ENCODE measurements around the gene GPR146. TPM values are rescaled to one million over a fixed set of nuclear protein-coding genes. Genes with fewer than 3 reads are reported as not detected.

Gene GPR146
- total RNA-seq, 1 donor from 2014 or later, result 1.2 TPM

DNA sequence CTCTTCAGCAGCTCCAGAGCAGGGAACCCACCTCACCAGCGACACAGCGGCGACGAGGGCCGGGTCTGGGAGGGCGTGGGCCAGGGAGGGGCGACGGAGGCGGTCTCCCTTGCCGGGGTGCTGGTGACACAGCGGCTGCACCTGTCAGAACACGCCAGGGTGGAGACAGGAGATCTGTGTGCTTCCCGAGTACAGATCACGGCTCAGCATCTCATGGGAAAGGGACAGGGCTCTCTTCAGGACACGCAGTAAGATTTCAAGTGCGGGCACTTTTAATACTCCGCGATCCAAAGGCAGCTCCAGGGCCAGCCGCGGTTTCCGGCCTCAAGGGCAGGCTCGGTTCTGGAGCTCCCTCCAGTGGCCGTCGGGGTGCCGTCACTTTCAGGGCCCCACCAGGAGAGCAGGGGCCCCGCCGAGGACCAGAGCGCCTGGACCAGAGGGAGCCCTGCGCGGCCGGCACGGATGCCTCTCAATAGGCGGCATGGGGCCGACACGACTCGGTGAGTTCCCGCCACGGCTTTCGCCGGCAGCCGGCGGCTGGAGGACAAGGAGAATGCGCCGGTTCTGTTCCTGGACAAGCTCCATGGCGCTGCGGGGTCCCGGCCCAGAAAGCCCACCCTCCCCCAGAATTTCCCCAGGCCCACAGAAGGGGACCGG, 21.4 kb downstream of the GPR146 start:
- Mint-ChIP-seq H3K4me1 (ENCODE audit: unreplicated experiment) (peaks cover 13% of the 10 kb centered on the region), H3K36me3 (no peaks in the 10 kb centered on the region), H3K27ac (no peak overlapping the region), H3K27me3 (no peaks in the 10 kb centered on the region), H3K9me3 (no peaks in the 10 kb centered on the region), H3K4me3 (no peak overlapping the region)
- peak; percentile 87 for DNase-seq (ENCODE audit: extremely low spot score, unreplicated experiment)
- TF ChIP-seq, protein P1, sequence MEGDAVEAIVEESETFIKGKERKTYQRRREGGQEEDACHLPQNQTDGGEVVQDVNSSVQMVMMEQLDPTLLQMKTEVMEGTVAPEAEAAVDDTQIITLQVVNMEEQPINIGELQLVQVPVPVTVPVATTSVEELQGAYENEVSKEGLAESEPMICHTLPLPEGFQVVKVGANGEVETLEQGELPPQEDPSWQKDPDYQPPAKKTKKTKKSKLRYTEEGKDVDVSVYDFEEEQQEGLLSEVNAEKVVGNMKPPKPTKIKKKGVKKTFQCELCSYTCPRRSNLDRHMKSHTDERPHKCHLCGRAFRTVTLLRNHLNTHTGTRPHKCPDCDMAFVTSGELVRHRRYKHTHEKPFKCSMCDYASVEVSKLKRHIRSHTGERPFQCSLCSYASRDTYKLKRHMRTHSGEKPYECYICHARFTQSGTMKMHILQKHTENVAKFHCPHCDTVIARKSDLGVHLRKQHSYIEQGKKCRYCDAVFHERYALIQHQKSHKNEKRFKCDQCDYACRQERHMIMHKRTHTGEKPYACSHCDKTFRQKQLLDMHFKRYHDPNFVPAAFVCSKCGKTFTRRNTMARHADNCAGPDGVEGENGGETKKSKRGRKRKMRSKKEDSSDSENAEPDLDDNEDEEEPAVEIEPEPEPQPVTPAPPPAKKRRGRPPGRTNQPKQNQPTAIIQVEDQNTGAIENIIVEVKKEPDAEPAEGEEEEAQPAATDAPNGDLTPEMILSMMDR (conservative IDR thresholded peaks at IDR 0.05), result peak; percentile 91

DNA sequence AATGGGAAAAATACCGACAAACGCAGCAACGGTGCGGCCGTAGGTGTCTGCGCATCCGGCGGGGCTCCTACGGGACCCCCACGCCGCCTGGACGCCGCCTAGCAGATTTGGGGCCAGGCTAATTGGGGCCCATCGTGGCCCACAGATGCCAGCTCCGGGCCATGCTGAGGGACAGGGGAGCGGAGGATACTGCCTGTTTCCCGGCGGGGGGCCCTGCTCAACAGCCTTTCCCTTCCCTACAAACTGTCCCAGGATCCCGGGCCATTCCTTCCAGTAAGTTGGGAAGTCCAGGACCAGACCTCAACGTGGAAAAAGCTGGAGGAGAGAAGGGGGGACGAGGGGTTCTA, 21.9 kb downstream of the GPR146 start:
- Mint-ChIP-seq H3K27me3 (no peaks in the 10 kb centered on the region), H3K4me3 (no peak overlapping the region), H3K36me3 (no peaks in the 10 kb centered on the region), H3K27ac (no peak overlapping the region), H3K9me3 (no peaks in the 10 kb centered on the region), H3K4me1 (ENCODE audit: unreplicated experiment) (peaks cover 17% of the 10 kb centered on the region)
- TF ChIP-seq, protein P1 (conservative IDR thresholded peaks at IDR 0.05), result no peak
- DNase-seq (ENCODE audit: extremely low spot score, unreplicated experiment), result no peak

DNA sequence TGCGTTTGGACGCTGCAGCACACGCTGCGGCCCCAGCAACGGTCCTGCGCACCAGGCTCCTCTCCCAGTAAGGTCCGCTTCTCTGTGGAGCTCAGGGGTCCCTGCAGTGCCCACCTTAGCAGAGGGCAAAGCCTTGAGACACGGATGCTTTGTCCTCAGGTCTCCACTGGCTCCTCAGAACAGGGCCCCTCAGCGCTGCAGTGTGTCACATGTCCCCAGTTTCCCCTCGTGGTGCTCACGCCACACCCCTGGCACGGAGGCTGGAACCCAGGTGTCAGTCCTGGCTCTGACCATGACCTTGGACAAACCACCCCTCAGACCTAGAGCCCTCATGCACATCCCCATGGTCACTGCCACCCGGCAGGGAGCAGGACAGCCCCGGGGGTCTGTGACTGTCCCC, 23.7 kb downstream of the GPR146 start:
- no peaks in the 10 kb centered on the region for H3K36me3 Mint-ChIP-seq
- no peaks in the 10 kb centered on the region for H3K27me3 Mint-ChIP-seq
- DNase-seq (ENCODE audit: extremely low spot score, unreplicated experiment), result no peak
- no peaks in the 10 kb centered on the region for H3K9me3 Mint-ChIP-seq
- TF ChIP-seq, protein P1 (conservative IDR thresholded peaks at IDR 0.05), result no peak
- peaks cover 15% of the 10 kb centered on the region for H3K4me1 Mint-ChIP-seq (ENCODE audit: unreplicated experiment)
- H3K4me3 Mint-ChIP-seq, result no peak overlapping the region
- no peak overlapping the region for H3K27ac Mint-ChIP-seq

DNA sequence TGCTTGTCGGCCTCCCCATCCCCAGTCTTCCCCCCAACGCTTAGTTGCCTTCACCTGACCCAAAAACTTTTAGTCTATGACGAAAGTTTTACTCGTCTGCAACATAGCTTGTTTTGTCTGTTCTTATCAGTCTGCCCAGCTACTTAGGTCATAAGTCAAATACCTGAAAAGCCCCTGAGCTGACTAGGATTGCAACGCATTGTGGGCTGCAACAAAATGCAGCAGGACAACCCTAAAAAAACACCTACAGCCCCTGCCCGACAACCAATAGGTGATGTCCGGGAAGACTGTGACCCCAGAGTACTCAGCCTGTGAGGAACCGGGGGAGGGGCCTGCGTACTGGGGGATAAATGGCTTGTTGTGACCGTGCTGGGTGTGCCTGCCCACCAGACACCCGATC, 24.3 kb downstream of the GPR146 start:
- Mint-ChIP-seq H3K27ac (peak overlapping the region; percentile 13), H3K36me3 (no peaks in the 10 kb centered on the region), H3K4me3 (no peak overlapping the region), H3K27me3 (no peaks in the 10 kb centered on the region), H3K4me1 (ENCODE audit: unreplicated experiment) (peaks cover 19% of the 10 kb centered on the region), H3K9me3 (no peaks in the 10 kb centered on the region)
- TF ChIP-seq, protein P1 (conservative IDR thresholded peaks at IDR 0.05), result no peak
- DNase-seq (ENCODE audit: extremely low spot score, unreplicated experiment), result no peak

DNA sequence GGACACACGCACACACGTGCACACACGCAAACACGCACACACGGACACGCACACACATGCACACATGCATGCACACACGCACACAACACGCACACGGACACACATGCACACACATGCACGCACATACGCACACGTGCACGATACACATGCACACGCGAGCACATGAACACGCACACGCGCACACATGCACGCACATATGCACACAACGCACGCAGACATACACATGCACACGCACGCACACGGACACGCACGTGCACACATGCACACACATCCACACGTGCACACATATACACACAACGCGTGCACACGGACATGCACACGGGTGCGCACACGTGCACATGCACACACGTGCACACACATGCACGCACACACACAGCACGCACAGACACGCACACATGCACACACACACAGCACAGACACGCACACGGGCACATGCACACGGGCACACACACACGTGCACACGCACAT, 26.2 kb downstream of the GPR146 start:
- Mint-ChIP-seq H3K4me3 (no peak overlapping the region), H3K27ac (no peak overlapping the region), H3K4me1 (ENCODE audit: unreplicated experiment) (peaks cover 13% of the 10 kb centered on the region), H3K36me3 (no peaks in the 10 kb centered on the region), H3K27me3 (no peaks in the 10 kb centered on the region), H3K9me3 (no peaks in the 10 kb centered on the region)
- no peak for DNase-seq (ENCODE audit: extremely low spot score, unreplicated experiment)
- TF ChIP-seq, protein P1 (conservative IDR thresholded peaks at IDR 0.05), result no peak
